NCI-H1092 treated with DMSO at 0.1 percent for 48 hours (cell line): ENCODE results near the gene BBS4.
"Not testable (repeated sequence)": the region's sequence is repeated elsewhere in the genome, so short reads cannot be mapped to it uniquely, and the experiment has no call there.

Experiments used
- DNase-seq: peaks from one replicate; lab custom pipeline; 2025; lab: John Stamatoyannopoulos, UW

Gene BBS4

GRCh38 chr15:72706266-72706665 is 20.3 kb downstream of the BBS4 start:
- DNase-seq: no peak

GRCh38 chr15:72708551-72709303 is 22.7 kb downstream of the BBS4 start:
- DNase-seq: not testable (repeated sequence)

- peak; percentile 3 for DNase-seq
Measured at GRCh38 chr15:72722071-72722696, 36.2 kb downstream of the BBS4 start.

GRCh38 chr15:72724028-72724427 is 38.0 kb downstream of the BBS4 start:
- no peak for DNase-seq

DNA sequence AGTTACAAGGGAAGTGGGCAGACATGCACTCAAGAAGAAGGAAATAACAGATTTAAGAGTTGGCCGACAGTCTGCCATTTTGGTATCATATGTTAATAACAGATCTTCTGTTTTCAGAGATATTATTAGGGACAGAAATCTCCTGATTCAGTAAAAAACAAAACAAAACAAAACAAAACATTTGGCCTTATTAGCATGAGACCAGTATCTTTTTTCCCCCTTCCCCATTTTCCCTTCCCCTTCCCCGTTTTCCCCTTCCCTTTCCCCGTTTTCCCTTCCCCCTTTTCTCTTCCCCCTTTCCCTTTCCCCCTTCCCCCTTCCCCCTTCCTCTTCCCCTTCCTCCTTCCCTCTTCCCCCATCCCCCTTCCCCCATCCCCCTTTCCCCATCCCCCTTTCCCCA is 39.4 kb downstream of the BBS4 start:
- DNase-seq: no peak

DNA sequence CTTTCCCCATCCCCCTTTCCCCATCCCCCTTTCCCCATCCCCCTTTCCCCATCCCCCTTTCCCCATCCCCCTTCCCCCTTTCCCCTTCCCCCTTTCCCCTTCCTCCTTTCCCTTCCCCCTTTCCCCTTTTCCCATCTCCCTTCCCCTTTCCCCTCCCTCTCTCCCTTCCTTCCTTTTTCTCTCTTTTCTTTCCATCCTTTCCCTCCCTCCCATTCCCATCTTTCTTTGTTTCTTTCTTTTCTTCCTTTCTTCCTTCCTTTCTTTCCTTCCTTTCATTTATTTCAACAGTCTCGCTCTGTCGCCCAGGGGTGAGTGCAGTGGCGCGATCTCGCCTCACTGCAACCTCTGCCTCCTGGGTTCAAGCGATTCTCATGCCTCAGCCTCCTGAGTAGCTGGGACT is 39.8 kb downstream of the BBS4 start:
- not testable (repeated sequence) for DNase-seq

GRCh38 chr15:72727154-72727553 is 41.1 kb downstream of the BBS4 start:
- DNase-seq: no peak

GRCh38 chr15:72728249-72728648 is 42.2 kb downstream of the BBS4 start:
- DNase-seq: not testable (repeated sequence)

- DNase-seq: no peak
Measured at GRCh38 chr15:72728821-72729220, 42.8 kb downstream of the BBS4 start.

GRCh38 chr15:72732086-72732485 is 46.1 kb downstream of the BBS4 start:
- no peak for DNase-seq

DNA sequence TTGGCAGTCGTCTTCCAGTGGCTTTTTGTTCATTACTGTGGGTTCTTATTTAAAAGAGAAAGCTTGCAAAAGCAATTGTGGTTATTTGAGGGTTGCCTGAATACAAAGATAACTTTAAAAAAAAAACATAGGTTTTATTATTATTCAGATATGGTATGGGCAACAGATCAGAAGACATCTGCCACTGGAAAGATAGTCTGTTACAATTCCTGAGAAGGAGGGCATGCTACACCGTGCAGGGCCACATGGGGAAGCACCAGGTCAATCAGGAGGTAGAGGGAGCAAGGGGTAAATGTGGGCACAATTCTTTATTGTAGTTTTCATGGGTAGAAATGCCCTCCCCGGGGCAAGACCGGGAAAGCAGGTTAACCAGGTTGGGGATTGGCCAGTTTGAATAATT is 46.5 kb downstream of the BBS4 start:
- DNase-seq: no peak

GRCh38 chr15:72733941-72734738 is 48.1 kb downstream of the BBS4 start:
- DNase-seq: no peak

DNA sequence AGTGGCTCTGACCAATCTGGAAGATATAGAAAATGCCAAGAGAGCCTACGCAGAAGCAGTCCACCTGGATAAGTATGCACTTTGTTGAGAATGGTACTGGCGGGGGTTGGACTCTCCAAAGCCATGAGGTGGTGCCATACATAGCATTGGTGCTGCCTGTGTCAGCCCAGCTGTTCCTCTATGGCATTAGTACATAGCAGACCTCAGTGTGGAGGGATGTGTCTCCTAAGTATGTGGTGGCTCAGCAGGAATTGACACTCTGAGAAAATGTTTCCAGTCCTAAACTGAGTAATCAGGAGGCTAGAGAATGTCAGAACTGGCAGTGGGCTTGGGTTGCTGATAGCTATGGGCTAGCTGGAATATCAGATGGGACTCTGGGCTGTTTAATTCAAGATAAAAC is 49.1 kb downstream of the BBS4 start:
- DNase-seq: no peak

DNA sequence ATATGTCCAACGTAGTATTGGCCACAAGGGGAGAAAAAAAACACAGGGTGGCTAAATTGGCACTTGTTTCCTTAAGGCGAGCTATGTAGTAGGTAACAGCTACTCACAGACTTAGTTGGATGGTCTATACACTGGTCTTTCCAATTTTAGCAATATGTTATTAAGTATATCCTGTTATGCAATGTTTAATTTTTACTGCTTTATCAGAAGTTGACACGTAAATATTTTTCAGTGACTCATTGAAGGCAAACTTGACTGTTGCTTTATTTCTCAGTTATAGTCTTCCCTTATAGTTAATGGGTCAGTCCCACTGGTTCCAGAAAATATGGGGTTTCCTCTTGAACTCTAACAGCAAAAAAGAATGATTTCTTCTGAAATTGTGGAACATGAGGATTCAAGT is 51.1 kb downstream of the BBS4 start:
- DNase-seq: no peak

GRCh38 chr15:72737723-72738122 is 51.7 kb downstream of the BBS4 start:
- DNase-seq: no peak

- DNase-seq: no peak
Measured at GRCh38 chr15:72740219-72740618, 54.2 kb downstream of the BBS4 start.

GRCh38 chr15:72749700-72750099 is 63.7 kb downstream of the BBS4 start:
- DNase-seq: no peak

- DNase-seq: no peak
Measured at GRCh38 chr15:72751751-72752455, 65.9 kb downstream of the BBS4 start.

GRCh38 chr15:72754096-72754495 is 68.1 kb downstream of the BBS4 start:
- DNase-seq: no peak

DNA sequence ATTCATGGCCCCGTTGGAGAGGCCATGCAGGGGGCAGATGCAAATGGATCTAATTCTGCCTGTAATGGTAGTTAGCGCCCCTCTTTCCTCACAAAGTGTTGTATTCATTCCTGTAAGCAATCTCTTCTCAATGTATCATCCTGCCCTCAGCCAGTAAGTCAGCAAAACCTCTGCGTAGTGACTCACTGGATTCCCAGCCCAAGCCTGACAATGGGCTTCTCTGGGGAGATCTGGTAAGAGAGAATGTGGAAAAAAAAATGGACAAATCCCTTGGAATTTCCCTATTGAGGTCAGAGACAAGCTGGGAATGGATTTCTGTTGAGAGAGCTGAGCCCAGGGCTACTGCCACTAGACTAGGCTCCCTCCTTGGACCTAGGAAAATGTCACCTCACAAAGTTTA is 72.2 kb downstream of the BBS4 start:
- DNase-seq: no peak

- DNase-seq: no peak
Measured at GRCh38 chr15:72760590-72761260, 74.7 kb downstream of the BBS4 start.

- no peak for DNase-seq
Measured at GRCh38 chr15:72764656-72765055, 78.6 kb downstream of the BBS4 start.
